Hepatocyte (in vitro differentiated cells): Measurements from ENCODE around the gene IQGAP2.

Experiments used
- CTCF ChIP-seq: fragments of 200-600 bp; sonication (generic); IDR thresholded peaks from 2 replicates; pipeline ENCODE4 v1.5.1; 2016; ENCODE audit warnings: antibody characterized with exemption, mild to moderate bottlenecking; ENCODE audit not compliant: poor library complexity
- EZH2 ChIP-seq: fragments of 200-600 bp; sonication (generic); IDR thresholded peaks from 2 replicates; pipeline ENCODE4 v1.6.1; 2016; ENCODE audit warnings: antibody characterized with exemption, mild to moderate bottlenecking, borderline replicate concordance

GRCh38 chr5:76582230-76583162 is 179.4 kb downstream of the IQGAP2 start:
- TF ChIP-seq CTCF = no peak
- TF ChIP-seq EZH2 = no peak
